IPS-NIHi7 (cell line): ENCODE data around the gene CREB5.

ENCODE experiments used
- DNase-seq: peaks from one replicate; pipeline ENCODE4 v3.0.0; 2012; ENCODE audit warnings: mixed read lengths; ENCODE audit errors: extremely low spot score

Gene CREB5

GRCh38 chr7:28853834-28854749 is 441.8 kb downstream of the CREB5 start:
- DNase-seq, result peak; percentile 96

- no peak for DNase-seq
These were observed 442.4 kb downstream of the CREB5 start for GRCh38 chr7:28854750-28855074.

GRCh38 chr7:28855538-28856217 is 443.4 kb downstream of the CREB5 start:
- DNase-seq, result peak; percentile 23

- no peak for DNase-seq
These were observed 444.3 kb downstream of the CREB5 start for GRCh38 chr7:28856656-28857055.

GRCh38 chr7:28858206-28858605 is 445.9 kb downstream of the CREB5 start:
- DNase-seq, result no peak

GRCh38 chr7:28858895-28859294 is 446.6 kb downstream of the CREB5 start:
- DNase-seq, result no peak

- DNase-seq, result no peak
These were observed 449.5 kb downstream of the CREB5 start for GRCh38 chr7:28861825-28862224.

GRCh38 chr7:28862595-28863272 is 450.4 kb downstream of the CREB5 start:
- DNase-seq, result no peak

- DNase-seq, result no peak
These were observed 453.4 kb downstream of the CREB5 start for GRCh38 chr7:28865601-28866144.

- no peak for DNase-seq
These were observed 456.4 kb downstream of the CREB5 start for GRCh38 chr7:28868712-28869111.

GRCh38 chr7:28871077-28871476 is 458.8 kb downstream of the CREB5 start:
- no peak for DNase-seq

- no peak for DNase-seq
These were observed 459.3 kb downstream of the CREB5 start for GRCh38 chr7:28871631-28872030.

GRCh38 chr7:28872226-28872625 is 459.9 kb downstream of the CREB5 start:
- no peak for DNase-seq

- DNase-seq, result no peak
These were observed 461.0 kb downstream of the CREB5 start for GRCh38 chr7:28873365-28873764.

GRCh38 chr7:28874001-28874400 is 461.7 kb downstream of the CREB5 start:
- DNase-seq, result no peak
